ENCODE measurements around the gene CGB7.
"Not testable (repeated sequence)": the region's sequence is repeated elsewhere in the genome, so short reads cannot be mapped to it uniquely, and the experiment has no call there.

The CGB7 gene

DNA sequence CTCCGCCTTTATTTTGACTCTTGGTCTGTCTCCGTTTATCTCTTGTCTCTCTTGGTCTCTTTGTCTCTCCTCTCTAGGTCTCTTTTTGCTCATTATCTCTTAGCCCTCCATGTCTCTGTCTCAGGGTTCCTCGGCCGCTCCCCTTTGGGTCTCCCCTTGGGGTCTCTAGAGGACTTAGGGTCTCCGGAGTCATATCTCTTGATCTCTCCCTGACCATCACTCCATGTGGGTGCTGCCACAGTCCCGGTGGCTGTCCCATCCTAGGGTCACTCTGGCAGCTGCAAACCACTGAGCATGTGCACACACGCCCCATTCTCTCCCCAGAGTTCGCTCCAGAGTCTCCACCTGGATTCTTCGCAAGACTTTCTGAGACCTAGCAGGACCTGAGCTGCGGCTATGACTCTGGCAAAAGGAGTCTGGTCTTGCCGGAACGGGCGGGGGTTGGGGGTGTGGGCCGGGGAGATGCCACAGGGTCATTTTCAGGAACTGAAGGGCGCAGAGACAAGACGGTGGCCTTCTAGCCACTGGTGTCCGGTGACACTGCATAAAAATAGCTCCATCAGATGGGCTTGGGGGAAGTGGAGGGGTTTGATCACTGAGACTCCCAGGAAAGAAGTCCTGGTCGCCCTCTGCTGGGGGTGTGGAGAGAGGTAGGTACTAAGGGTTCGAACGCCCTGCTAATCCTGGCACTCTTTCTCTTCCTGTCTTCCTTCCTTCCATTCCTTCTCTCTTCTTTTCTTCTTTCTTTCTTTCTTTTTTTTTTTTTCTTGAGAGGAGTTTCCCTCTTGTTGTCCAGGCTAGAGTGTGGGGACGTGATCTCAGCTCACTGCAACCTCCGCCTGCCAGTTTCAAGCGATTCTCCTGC is 16.2 kb upstream of the CGB7 start:
- no peak for DNase-seq (ENCODE audit: low read depth in 2 of 3, low spot score in 2 of 3)

DNA sequence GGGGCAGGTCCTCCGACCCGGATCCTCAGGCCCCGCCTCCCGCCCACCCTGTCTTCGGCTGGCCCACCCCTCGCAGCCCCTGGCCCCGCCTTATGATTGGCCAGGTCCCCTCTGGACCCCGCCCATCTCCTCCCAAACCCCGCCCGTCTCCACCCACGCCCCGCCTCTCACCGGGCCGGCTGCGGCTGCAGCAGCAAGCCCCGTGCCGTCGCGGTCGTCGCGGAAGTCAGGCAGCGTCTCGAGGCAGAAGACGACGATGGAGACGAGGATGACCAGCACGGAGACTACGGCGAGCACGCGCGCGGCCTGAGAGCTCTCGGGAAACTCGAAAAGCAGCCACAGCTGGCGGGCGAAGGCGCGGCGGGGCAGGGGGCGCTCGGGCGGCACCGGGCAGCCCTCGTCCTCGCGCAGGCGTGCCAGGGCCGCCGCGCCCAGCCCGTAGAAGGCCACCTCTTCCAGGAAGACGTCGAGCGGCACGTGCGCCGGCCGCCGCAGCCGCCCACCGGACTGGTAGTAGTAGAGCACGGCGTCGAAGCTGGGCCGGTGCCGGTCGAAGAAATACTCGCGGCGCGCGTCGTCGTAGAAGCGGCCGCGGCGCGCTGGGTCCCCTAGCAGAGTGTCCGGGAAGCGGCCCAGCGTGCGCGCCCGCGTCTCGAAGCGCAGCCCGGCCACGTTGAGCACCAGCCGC is 14.5 kb upstream of the CGB7 start:
- DNase-seq (ENCODE audit: low read depth in 2 of 3, low spot score in 2 of 3): no peak

DNA sequence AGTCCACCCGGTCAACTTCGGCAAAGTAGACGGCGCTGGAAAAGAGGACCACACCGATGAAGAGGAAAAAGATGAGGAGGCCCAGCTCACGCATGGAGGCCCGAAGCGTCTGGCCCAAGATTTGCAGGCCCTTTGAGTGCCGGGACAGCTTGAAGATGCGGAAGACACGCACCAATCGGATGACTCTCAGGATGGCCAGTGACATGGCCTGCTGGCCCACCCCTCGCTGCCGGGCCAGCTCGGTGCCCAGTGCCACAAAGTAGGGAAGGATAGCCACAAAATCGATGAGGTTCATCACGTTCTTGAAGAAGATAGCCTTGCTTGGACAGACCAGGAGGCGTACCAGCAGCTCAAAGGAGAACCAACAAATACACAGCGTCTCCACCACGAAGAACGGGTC is 12.9 kb upstream of the CGB7 start:
- no peak for DNase-seq (ENCODE audit: low read depth in 2 of 3, low spot score in 2 of 3)

DNA sequence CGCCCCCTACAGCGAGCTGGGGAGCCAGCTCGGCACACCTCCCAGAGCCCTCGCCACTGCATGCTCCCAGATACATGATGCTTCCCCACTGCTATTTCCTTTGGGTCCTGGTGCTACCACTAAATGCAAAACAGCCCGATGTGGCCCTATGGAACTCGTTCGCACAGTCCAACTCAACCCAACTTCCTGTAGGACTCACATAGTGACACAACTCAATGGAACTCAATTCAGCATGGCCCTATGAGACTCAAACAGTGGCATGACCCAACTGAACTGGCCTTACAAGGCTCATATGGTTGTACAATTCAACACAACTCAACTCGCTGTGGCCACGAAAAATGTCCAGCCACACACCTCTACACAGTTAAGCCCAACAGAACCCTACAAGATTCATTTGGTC is 11.5 kb upstream of the CGB7 start:
- DNase-seq (ENCODE audit: low read depth in 2 of 3, low spot score in 2 of 3): no peak

DNA sequence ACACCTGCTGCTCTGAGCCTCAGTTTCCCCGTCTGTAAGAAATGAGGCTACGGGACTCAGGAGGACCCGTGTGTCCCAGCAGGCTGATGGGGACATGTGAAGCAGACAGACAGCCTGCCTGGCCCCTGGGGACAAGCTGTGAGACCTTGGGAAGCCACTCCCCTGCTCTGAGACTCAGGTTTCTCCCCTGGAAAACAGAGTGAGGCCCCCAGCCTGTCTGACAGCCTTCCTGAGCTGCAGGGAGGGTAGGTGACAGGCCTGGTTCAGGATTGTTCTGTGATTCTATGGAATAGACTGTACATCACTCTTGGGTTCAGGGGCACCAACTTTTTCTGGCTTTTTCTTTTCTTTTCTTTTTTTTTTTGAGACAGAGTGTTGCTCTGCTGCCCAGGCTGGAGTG is 10.0 kb upstream of the CGB7 start:
- DNase-seq (ENCODE audit: low read depth in 2 of 3, low spot score in 2 of 3): no peak

DNA sequence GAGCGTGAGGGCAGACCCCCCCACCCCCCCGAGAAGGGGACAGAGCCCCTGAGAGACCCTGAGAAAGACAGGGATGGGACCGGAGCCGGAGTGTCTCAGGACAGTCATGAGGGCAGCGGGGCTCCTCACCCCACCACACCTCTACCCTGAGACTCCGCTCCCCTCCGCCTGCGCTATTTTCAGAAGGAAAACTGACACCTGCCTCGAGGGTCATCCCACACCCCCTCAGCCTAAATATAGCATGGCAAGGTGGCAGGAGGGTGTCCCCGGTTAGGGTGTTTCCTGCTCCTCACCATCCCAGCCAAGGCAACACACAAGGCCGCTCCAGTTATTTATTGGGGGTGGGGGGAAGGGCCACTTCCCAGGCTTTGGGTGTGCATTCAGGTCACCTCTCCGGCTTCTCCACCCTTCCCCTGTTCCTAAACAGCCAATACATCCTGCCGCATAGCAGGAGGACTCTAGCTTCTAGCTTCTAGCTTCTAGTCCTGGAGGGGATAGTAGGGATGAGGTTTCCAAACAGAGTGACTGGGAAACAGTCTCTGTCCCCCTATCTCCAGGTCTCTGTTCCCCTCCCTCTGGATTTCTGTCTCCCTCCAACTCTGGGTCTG is 8.5 kb upstream of the CGB7 start:
- DNase-seq (ENCODE audit: low read depth in 2 of 3, low spot score in 2 of 3): no peak

DNA sequence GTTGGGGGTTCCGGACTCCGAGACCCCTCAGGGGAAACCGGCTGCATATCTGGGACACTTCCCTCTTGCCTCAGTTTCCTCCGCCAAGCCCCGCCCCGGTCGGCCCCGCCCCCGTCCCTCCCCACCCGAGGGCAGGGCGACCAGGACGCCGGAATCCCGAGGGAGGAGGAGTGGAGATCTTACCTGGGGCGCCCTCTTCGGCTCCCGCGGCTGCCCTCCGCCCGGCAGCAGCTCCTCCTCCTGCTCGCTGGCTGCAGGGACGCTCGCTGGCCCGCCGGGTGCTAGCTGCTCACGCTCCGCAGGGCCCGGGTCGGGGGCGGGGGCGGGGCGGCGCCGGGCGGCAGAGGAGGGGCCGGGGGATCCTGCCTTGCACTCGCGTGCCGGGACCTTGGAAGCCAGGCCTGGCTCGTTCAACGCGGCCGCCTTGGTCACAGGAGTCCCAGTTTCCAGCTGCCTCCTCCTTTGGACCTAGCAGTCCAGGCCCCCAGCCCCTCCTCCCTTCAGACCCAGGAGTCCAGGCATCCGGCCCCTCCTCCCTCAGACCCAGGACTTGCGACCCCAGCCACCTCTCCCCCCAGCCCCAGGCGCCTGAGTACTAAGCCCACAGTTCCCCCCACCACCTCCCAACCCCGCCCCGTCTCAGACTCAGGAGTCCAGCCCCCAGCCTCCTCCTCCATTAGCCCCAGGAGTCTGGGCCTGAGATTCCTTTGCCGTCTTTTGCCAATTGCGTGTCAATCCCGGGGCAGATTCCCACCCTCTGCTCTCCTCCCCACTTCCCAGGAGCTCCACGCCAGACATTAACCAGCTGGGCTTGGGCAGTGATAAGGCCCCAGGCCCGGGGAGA is 7.4 kb upstream of the CGB7 start, which contains the start of gene NTF4:
Gene NTF4 (minus strand): TSS at position 51 of the 844 bp plus-strand sequence. CDS start 2,821 bp downstream, outside the sequence.
- no peak for DNase-seq (ENCODE audit: low read depth in 2 of 3, low spot score in 2 of 3)

DNA sequence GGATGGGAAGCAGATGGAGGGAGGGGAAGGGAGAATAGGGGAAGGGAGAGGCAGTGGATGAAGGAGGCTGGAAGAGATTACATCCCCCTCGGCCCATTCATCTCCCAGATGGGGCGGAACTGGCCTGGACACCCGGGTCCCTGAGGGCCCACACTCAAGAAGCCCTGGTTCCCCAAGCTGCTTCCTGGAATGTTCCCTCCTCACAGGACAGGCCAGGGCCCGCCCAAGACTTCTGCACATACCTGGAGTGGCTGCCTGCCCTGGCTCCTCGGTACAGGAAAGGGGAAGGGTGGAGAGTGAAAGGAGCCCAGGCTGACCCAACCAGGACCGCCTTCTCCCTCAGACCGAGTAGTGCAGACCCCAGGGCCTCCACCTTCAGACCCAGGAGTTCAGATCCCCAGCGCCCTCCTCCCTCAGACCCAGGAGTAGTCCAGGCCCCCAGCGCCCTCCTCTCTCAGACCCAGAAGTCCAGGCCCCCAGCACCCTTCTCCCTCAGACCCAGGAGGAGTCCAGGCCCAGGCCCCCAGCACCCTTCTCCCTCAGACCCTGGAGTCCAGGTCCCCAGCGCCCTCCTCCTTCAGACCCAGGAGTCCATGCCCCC is 6.6 kb upstream of the CGB7 start:
- DNase-seq (ENCODE audit: low read depth in 2 of 3, low spot score in 2 of 3): no peak

DNA sequence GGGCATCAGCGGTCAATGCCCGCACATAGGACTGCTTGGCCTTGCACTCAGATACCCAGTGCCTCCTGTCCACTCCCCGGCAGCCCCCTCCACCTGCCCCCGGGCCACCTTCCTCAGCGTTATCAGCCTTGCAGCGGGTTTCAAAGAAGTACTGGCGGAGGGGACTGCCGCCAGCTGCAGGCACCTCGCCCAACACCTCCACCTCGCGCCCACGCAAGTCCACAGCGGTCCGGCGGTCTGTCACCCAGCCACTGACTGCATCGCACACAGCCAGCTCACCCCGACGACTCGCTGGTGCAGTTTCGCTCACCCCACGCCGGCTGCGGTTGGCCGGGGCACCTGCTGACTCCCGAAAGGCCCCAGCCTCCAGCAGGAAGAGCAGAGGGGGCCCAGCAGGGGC is 3.9 kb upstream of the CGB7 start:
- DNase-seq (ENCODE audit: low read depth in 2 of 3, low spot score in 2 of 3): no peak

DNA sequence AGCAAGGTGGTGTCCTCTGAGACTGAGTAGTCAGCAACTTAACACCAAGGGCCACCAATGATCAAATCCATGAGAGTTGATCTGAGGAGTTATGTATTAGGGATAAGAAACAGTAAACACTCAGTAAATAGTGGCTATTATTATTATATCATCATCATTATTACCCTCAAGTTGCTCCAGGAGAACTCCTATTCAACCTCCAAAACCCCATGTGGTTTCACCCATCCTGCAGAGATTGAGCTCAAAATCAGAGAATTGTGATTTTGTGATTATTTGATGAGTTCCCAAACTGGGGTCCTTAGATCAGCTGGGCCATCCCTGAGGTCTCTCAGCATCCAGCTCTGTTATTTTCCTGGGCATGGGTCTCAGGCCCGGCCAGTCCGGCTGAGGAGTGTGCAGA is 3.5 kb upstream of the CGB7 start:
- no peak for DNase-seq (ENCODE audit: low read depth in 2 of 3, low spot score in 2 of 3)

DNA sequence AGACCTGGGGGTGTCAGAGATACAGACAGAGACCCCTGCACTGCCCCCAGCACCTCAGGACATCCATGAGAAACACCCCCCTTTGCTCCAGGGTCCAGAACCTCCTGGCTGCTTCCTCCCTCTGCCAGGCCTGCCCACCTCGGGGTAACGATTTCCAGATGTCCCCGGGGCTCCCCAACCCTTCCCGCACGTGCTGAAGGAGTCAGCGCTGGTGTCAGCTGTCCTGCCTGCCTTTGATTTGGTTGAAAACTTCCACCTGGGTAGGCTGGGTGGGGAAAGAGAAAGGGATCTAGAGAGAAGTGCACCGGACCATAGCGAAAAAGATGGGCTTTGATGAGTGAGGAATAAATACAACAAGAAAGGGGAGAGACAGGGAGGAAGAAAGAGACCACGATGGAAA is 1.5 kb upstream of the CGB7 start:
- no peak for DNase-seq (ENCODE audit: low read depth in 2 of 3, low spot score in 2 of 3)

DNA sequence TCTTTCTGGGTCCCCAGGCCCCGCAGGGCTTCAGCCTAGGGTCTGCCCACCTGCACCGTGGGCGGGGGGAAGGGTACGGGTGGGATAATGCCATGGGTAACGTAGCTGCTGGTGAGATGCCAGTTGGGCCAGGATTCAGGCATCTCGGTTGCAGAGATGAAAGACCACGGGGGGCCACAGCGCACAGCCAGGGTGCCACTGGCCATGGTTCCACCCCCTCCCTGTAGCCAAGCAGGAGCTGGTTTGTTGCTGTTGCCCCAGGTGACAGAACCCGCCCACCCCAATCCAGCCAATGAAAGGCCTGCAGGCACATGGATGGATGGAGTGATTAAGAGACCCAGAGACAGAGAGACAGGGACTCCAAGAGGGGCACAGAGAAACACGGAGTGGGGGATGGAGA is 1.0 kb upstream of the CGB7 start:
- DNase-seq (ENCODE audit: low read depth in 2 of 3, low spot score in 2 of 3): no peak

DNA sequence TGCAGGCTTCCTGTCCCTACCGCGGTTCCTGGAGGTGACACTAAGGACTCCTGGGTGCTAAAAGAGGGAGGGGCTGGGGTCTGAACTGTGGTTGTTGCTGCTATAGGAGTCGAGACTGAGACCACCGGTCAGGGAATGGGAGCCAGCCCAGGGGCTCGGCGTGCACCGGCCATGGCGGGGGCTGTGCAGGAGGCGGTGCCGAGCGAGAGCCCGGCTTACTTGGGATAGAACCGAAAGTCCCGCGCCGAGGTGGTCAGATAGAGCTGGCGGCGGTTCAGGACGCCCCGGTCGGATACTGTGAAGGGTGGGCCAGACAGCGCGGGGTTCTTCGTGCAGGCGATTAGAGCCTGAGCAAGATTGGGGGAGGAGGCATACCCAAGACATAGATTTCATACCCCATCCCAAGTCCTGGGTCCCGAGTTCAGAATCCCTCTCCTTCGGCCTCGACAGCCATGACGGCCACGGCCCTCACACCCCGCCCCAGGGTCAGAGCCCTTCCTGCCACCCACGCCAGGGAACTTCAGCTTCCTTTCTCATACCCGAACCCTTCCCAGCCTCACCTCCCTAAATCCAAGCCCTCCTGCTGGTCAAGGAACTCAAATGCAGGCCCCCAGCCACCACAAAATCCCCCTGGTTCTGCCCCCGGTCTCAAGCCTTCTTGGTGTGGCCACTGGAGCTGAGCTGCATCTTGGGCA is 500 bp downstream of the CGB7 start:
- not testable (repeated sequence) for DNase-seq (ENCODE audit: low read depth in 2 of 3, low spot score in 2 of 3)

DNA sequence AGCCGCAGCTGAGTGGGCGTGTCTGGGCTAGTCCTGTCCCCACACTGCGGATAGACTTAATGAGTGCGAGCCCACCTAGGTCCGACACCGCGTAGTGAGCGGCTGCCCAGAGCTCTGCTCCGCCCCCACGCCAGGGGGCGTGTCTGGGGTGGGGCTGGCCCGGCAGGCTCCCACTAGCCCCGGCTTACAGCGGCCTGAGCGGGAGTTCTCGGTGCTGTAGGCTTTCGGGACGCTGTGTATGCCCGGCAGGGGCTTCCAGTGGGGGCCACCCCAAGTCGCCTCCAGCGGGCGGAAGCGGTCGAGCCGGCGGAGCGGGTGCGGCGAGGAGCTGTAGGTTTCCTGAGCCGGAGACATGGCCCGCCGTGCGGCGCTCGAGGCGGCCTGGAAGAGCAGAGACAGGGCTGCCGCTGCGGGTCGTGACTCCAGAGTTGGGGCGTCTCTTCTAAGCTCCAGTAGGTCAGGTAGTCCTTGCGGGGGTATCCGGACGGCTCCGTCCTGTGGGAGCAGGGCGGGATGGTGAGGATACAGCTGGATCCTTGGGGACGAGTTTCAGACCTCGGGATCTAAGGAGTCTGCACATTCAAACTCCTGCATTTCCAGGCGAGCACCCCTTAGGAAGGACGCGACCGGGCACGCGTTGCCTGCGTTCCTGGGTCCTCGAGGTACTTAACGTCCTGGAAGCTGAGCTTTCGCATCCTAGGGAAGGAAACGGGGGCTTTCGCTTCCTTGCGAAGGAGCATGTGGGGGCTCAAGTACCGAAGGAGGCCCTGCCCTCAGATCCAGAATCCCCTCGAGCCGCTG is 1.2 kb downstream of the CGB7 start:
- no peak for DNase-seq (ENCODE audit: low read depth in 2 of 3, low spot score in 2 of 3)

DNA sequence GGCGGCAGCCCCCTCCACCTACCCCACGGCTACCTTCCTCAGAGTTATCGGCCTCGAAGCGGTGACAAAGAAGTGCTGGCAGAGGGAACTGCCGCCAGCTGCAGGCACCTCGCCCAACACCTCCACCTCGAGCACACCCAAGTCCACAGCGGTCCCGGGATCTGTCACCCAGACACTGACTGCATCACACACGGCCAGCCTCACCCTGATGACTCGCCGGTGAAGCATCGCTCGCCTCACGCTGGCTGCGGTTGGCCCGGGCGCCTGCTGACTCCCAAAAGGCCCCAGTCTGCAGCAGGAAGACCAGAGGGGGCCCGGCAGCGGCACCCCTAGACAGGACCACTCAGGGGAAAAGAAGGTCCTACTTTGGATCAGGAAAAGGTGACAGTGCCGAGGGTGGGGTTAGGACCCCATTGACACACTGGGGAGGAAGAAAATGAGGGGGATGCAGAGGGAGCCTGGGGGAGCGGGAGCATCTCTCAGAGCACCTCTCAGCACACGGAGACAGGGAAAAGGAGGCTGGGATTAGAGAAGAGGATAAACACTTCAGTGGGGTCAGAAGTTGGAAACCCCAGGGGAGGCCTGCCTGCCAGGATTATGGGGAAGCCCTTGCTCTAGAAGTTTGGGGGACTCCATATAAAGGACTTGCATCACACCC is 7.0 kb downstream of the CGB7 start:
- not testable (repeated sequence) for DNase-seq (ENCODE audit: low read depth in 2 of 3, low spot score in 2 of 3)

DNA sequence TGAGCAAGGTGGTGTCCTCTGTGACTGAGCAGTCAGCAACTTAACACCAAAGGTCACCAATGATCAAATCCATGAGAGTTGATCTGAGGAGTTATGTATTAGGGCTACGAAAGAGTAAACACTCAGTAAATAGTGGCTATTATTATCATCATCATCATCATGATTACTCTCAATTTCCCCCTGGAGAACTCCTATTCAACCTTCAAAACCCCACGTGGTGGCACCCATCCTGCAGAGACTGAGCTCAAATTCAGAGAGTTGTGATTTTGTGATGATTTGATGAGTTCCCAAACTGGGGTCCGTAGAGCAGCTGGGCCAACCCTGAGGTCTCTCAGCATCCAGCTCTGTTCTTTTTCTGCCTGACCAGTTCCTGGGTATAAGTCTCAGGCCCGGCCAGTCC is 7.7 kb downstream of the CGB7 start:
- not testable (repeated sequence) for DNase-seq (ENCODE audit: low read depth in 2 of 3, low spot score in 2 of 3)

DNA sequence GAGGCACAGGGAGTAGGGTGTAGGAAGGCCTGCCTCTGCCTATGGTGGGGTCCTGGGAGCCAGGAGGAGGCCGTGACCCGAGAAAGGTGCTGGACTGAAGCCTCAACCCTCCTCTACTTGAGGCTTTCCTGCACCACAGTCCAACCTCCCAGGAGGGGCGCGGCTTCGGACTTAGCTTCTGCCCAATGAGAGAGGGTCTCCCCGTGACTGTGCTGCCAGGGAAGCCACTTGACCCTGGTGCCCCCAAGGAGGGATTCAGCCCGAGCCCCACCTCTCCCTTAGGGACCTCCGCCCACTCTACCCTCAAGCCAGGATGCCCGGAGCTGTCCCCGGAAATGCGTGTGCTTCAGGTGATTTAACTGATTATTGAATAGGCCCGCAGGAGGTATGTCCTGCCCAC is 8.5 kb downstream of the CGB7 start, which contains the start of gene CGB8:
Gene CGB8 (minus strand): TSS at position 101 of the 400 bp plus-strand sequence. CDS start 372 bp downstream, outside the sequence.
- DNase-seq (ENCODE audit: low read depth in 2 of 3, low spot score in 2 of 3): not testable (repeated sequence)

DNA sequence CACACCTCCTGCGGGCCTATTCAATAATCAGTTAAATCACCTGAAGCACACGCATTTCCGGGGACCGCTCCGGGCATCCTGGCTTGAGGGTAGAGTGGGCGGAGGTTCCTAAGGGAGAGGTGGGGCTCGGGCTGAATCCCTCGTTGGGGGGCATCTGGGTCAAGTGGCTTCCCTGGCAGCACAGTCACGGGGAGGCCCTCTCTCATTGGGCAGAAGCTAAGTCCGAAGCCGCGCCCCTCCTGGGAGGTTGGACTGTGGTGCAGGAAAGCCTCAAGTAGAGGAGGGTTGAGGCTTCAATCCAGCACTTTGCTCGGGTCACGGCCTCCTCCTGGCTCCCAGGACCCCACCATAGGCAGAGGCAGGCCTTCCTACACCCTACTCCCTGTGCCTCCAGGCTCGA is 14.0 kb downstream of the CGB7 start, which contains the start of gene CGB5:
Gene CGB5 (plus strand): TSS at position 301 of the 400 bp plus-strand sequence. CDS start 362 bp downstream, outside the sequence.
- not testable (repeated sequence) for DNase-seq (ENCODE audit: low read depth in 2 of 3, low spot score in 2 of 3)

Measured in activated CD8-positive, alpha-beta memory T cell treated with anti-CD3 and anti-CD28 coated beads for 48 hours (primary cell).